Endothelial cell of umbilical vein (primary cell): ENCODE results near the gene RIF1.

ENCODE experiments used
- JUN ChIP-seq: IDR thresholded peaks from 2 replicates; pipeline ENCODE4 v1.6.1; 2011; ENCODE audit warnings: borderline replicate concordance, low read depth; ENCODE audit not compliant: insufficient read length, insufficient read depth
- MAX ChIP-seq: IDR thresholded peaks from 2 replicates; pipeline ENCODE4 v1.6.1; 2011; ENCODE audit not compliant: insufficient read depth, insufficient read length
- MYC ChIP-seq: IDR thresholded peaks from one replicate; pipeline ENCODE4 v1.6.1; 2011; ENCODE audit warnings: mild to moderate bottlenecking, low read depth, low read length
- POLR2A ChIP-seq: IDR thresholded peaks from 2 replicates; pipeline ENCODE4 v1.6.1; 2012; ENCODE audit warnings: low read depth, mild to moderate bottlenecking, control low read depth, low read length
- TF ChIP-seq, protein P1 (sequence below), 2 donors: IDR thresholded peaks; 1 replicate in 1 of 2; 2 replicates in 1 of 2; pipeline ENCODE4 v1.5.1; 2011; ENCODE audit warnings: low read length in 2 of 2, mild to moderate bottlenecking in 2 of 2, moderate library complexity in 2 of 2, control low read depth in 1 of 2, inconsistent platforms in 1 of 2, low read depth in 1 of 2; ENCODE audit not compliant: insufficient read depth in 1 of 2; ENCODE audit errors: extremely low read depth in 1 of 2

DNA sequence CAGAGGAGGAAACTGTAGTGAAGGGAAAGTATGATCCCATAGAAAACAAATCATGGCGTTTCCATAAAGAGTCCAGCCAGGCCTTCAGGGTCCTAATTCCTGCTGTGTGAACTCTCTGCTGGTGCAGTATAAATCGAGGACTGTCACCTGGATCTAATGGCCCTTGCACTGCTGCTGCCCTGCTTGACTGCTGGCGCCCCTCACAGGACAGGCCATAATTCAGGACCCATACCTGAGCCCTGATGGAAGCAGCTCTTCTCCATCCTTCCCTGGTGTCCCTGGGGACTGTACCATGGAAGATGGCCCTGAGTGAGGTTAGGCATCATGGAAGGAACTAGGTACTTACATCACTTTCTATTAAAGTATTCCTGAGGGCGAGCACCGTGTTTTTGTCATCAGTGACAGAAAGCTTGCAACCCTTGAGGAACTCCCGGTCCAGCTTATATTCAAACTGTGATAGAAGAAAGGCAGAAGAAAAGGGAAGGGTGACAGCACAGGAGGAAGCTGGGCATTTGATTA lies 116.9 kb downstream of the RIF1 start:
- TF ChIP-seq, protein P1, sequence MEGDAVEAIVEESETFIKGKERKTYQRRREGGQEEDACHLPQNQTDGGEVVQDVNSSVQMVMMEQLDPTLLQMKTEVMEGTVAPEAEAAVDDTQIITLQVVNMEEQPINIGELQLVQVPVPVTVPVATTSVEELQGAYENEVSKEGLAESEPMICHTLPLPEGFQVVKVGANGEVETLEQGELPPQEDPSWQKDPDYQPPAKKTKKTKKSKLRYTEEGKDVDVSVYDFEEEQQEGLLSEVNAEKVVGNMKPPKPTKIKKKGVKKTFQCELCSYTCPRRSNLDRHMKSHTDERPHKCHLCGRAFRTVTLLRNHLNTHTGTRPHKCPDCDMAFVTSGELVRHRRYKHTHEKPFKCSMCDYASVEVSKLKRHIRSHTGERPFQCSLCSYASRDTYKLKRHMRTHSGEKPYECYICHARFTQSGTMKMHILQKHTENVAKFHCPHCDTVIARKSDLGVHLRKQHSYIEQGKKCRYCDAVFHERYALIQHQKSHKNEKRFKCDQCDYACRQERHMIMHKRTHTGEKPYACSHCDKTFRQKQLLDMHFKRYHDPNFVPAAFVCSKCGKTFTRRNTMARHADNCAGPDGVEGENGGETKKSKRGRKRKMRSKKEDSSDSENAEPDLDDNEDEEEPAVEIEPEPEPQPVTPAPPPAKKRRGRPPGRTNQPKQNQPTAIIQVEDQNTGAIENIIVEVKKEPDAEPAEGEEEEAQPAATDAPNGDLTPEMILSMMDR (IDR thresholded peaks at IDR 0.05; ENCODE audit: extremely low read depth in 1 of 2, insufficient read depth in 1 of 2, low read depth in 1 of 2, low read length in 2 of 2), result no peak
- TF ChIP-seq POLR2A (no peak), MAX (no peak), MYC (no peak), JUN (no peak)
